Activated CD4-positive, alpha-beta memory T cell treated with anti-CD3 and anti-CD28 coated beads, Interleukin-2, amount 10 ng/mL, durations not matched to agents 7 days and 5 days (primary cell): ENCODE results near the gene NSMCE1. TPM values are rescaled to one million over a fixed set of nuclear protein-coding genes. Genes with fewer than 3 reads are reported as not detected.

Experiments used
- CTCF ChIA-PET: fragments of 350-600 bp; sonication (Branson Sonifier 250); formaldehyde crosslinking; loops from one replicate; lab custom pipeline; 2021; ENCODE audit warnings: antibody characterized with exemption, inconsistent platforms; lab: Charles Lee
- POLR2A ChIA-PET: fragments of 350-600 bp; sonication (Branson Sonifier 250); formaldehyde crosslinking; loops from one replicate; lab custom pipeline; 2021; ENCODE audit warnings: antibody characterized with exemption; lab: Charles Lee
- DNase-seq: peaks from one replicate; pipeline ENCODE4 v3.0.0-alpha.2; 2020
- H3K27ac Mint-ChIP-seq: one replicate; pipeline ENCODE4 v1.8.0; 2021; ENCODE audit warnings: mild to moderate bottlenecking, mixed read lengths
- H3K27me3 Mint-ChIP-seq: one replicate; pipeline ENCODE4 v1.8.0; 2021; ENCODE audit warnings: mixed read lengths
- H3K36me3 Mint-ChIP-seq: one replicate; pipeline ENCODE4 v1.8.0; 2021; ENCODE audit warnings: low read depth, mixed read lengths
- H3K4me1 Mint-ChIP-seq: one replicate; pipeline ENCODE4 v1.8.0; 2021; ENCODE audit warnings: mixed read lengths
- H3K4me3 Mint-ChIP-seq: one replicate; pipeline ENCODE4 v1.8.0; 2021; ENCODE audit warnings: mild to moderate bottlenecking, mixed read lengths
- H3K9me3 Mint-ChIP-seq: one replicate; pipeline ENCODE4 v1.8.0; 2021; ENCODE audit warnings: mixed read lengths
- total RNA-seq, 2 experiments: library from RNA; stranded (reverse); gene quantifications; one replicate each; pipeline ENCODE4 v1.2.3, GENCODE V29; 2021

The NSMCE1 gene
- total RNA-seq, 2 experiments from 2014 or later: 100 to 106 TPM

DNA sequence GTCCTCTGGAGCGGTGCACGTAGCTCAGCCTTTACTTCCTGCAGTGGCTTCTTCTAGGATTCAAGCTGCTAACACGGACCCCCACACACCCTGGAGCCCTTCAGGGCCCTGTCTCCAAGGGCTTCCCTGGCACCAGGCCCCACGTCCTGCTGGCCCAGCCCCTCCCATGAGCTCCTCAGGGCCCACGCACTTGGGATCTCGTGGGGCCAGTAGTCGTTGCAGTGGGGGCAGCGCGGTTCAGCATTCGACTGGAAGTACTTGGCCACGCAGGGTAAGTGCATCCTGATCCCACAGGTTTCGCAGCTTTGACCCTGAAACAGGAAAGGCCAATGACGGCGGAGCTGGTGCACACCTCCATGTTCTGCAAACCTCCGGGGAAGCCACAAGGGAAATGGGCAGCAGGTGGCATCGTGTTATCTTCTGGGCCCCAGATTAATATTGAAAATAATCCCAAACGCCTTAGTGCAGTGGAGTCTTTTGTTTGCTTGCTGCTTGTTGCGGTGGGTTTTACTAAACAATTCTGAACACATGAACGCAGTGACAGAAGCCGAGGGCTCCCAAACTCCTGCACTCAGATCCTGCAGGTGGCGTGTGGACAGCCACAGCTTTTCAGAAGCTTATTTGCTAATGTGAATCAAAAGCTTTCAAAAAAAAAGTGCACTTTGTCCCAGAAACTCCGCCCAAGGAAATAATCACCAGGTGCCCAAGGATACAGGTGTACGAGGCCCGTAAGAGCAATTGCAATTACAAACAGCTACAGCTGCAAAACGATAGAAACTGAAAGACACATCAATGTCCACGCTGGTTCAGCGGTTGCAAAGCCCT lies 42.8 kb downstream of the NSMCE1 start:
- peaks cover 37% of the 10 kb centered on the region for H3K36me3 Mint-ChIP-seq
- H3K4me1 Mint-ChIP-seq: peaks cover 41% of the 10 kb centered on the region
- ChIA-PET CTCF (interaction anchor here (1.6 to 2.5 kb wide), 5 partner anchors 8 to 142 kb away, joined by 5 to 13 read pairs (median 7); partner anchors contain the start of gene KDM8), POLR2A (interaction anchor here (1.0 to 2.1 kb wide), 10 partner anchors 9 to 142 kb away, joined by 3 to 8 read pairs (median 3); partner anchors contain the start of gene KDM8)
- peak overlapping the region; percentile 12 for H3K27ac Mint-ChIP-seq
- no peaks in the 10 kb centered on the region for H3K9me3 Mint-ChIP-seq
- H3K27me3 Mint-ChIP-seq: no peaks in the 10 kb centered on the region
- DNase-seq: no peak
- no peak overlapping the region for H3K4me3 Mint-ChIP-seq

DNA sequence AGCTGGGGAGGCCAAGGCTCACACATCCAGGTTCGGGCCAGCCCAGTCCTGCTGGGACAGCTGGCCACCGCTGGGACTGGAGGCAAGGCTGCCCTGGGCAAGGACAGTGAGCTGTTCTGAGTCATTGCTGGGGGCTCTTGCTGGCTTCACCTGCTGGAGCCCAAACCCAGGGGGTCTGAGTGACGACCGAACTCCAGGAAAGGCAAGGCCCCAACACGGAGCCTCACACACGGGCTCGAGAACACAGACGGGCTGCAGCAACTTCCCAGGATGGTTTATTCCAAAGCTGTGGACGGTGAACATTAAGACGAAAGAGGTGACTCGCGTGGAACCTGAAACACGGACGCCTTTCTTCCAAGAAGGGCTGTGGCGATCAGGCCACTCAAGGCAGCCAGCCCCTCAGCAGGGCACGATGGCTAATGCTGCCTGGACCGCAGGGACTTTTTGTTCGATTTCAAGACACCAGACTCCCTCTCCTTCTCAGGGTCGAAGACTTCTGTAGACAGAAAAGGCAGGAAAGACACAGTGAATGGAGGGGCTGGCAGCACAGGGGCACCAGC lies 43.8 kb downstream of the NSMCE1 start:
- Mint-ChIP-seq H3K4me1 (peaks cover 32% of the 10 kb centered on the region), H3K27me3 (no peaks in the 10 kb centered on the region), H3K36me3 (peaks cover 35% of the 10 kb centered on the region), H3K9me3 (no peaks in the 10 kb centered on the region), H3K4me3 (no peak overlapping the region), H3K27ac (no peak overlapping the region)
- no peak for DNase-seq
- ChIA-PET POLR2A (interaction anchor here (1.0 to 2.1 kb wide), 7 partner anchors 9 to 138 kb away, joined by 3 to 8 read pairs (median 3); partner anchors contain the start of gene KDM8), CTCF (interaction anchor here (1.6 to 2.5 kb wide), 5 partner anchors 9 to 143 kb away, joined by 5 to 13 read pairs (median 7); partner anchors contain the start of gene KDM8)

DNA sequence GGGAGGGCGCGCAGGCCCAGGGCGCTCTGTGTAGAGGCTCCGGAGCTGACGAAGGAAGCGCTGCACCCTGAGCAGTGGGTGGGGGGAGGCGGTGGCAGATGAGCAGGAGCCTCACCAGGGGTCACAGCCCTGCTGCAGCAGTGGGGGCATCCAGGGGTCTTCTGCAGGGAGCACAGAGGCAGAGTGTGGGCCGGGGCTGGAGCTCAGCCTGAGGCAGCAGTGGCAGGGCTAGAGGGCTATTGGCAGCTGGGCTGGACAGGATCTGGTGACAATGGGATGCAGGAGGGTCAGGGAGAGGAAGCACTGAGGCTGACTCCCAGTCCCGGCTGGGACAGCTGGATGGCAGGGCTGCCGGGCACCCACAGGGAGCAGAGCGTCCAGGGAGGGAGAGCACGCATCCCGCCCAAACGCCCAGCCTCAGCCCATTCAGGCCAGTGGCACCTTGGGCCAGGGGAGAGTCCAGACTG lies 44.3 kb downstream of the NSMCE1 start:
- Mint-ChIP-seq H3K36me3 (peaks cover 35% of the 10 kb centered on the region), H3K9me3 (no peaks in the 10 kb centered on the region), H3K4me1 (peaks cover 26% of the 10 kb centered on the region), H3K27me3 (no peaks in the 10 kb centered on the region), H3K27ac (no peak overlapping the region), H3K4me3 (no peak overlapping the region)
- DNase-seq: no peak
- ChIA-PET POLR2A (interaction anchor here (1.0 to 2.1 kb wide), 7 partner anchors 10 to 139 kb away, joined by 3 to 8 read pairs (median 4); partner anchors contain the start of gene KDM8), CTCF (interaction anchor here (1.8 to 2.5 kb wide), 3 partner anchors 10 to 45 kb away, joined by 7 to 13 read pairs (median 11); partner anchors contain the start of gene KDM8)

DNA sequence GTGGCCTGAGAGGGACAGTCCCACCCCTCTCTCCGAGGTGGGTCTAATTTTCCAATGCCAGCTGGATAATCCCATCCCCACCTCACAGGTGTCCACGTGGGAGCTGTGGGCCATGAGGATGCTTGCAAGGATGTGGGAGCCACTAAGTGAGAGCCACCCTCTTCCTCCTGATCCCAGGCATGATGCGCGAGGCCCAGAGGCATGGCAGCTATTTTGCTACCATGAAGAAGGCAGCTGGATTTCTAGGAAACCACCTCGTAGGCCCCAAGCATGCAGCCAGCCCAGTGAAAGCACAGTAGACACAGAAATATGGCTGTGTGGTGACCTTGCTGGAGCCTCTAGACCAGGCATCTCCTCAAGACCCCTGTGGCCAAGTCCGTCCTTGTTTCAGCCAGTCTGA lies 44.9 kb downstream of the NSMCE1 start:
- POLR2A ChIA-PET: interaction anchor here (1.0 to 2.0 kb wide), 2 partner anchors 10 to 20 kb away, joined by 4 to 5 read pairs; partner anchors contain the start of gene KDM8
- H3K4me1 Mint-ChIP-seq: peaks cover 21% of the 10 kb centered on the region
- H3K36me3 Mint-ChIP-seq: peaks cover 35% of the 10 kb centered on the region
- no peak overlapping the region for H3K4me3 Mint-ChIP-seq
- no peak for DNase-seq
- H3K9me3 Mint-ChIP-seq: no peaks in the 10 kb centered on the region
- H3K27me3 Mint-ChIP-seq: no peaks in the 10 kb centered on the region
- H3K27ac Mint-ChIP-seq: no peak overlapping the region
- CTCF ChIA-PET: interaction anchor here (2.5 kb wide), 1 partner anchor 44 kb away, joined by 11 read pairs; no protein-coding TSS in a partner anchor

DNA sequence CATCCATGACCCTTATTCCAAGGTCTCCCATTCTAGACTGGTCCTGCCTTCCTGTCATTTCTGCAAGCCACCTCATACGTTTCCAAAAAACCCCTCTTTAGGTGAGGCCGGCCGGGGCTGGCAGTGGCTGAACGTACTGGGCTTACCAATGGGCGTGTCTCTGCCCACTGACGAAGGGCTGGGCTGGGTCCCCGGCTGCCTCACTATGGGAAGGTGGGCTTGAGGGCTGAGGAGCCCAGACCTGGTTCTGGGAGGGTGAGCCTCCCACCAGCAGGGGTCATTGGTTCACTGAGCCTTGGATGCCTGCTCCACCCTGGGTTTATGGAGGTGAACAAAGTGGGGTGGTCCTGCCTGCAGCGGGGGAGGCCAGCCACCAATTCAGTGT lies 45.4 kb downstream of the NSMCE1 start:
- Mint-ChIP-seq H3K4me1 (peaks cover 21% of the 10 kb centered on the region), H3K27me3 (no peaks in the 10 kb centered on the region), H3K4me3 (no peak overlapping the region), H3K27ac (no peak overlapping the region), H3K9me3 (no peaks in the 10 kb centered on the region), H3K36me3 (peaks cover 37% of the 10 kb centered on the region)
- POLR2A ChIA-PET: interaction anchor here (0.8 to 2.0 kb wide), 3 partner anchors 11 to 93 kb away, joined by 3 to 5 read pairs (median 4); partner anchors contain the start of gene KDM8
- CTCF ChIA-PET: interaction anchor here (2.6 kb wide), 1 partner anchor 44 kb away, joined by 14 read pairs; no protein-coding TSS in a partner anchor
- DNase-seq: no peak

DNA sequence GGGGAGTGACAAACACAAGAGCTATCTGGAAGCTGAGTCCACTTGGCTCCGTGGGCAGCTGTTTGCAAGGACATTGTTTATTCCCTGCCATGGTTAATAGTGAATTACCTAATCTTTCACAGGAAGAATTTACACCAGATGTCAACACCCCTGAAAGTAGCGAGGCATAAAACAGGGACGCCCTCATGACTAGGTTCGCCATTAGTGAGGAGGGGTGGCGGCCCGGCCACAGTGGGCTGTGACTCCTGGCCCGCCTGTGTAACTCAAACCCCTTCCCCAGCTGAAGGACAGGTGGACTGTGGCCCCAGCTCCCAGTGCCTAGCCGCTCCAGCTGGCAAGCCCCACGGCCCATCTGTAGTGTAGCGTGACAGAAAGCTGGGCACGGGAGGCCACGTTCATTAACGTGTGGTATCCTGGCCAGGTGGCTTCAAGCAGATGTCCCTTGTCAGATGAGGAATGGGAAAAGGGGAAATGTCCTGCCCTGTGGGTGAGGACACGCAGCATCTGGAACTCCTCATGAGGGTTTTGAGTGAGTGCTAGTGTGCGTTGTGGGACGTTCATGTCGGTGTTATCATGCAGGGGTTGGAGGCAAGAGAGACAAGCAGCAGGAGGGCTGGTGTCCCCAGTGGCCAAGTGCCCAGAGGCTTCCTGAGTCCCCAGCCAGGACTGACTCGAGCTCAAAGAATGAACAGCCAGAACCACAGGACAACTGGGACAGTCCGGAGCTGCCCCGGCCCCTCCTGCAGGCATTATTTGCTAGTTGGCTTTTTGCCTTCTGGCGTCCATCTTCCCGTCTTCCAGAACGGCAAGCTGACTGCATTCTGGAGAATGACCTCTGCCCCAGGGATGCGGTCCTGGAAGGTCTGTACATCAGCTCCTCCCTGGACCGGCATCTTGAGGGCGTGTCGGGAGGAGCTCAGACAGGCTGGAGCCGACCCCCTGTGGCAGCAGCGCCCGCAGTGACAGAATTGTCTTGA lies 46.0 kb downstream of the NSMCE1 start:
- peaks cover 37% of the 10 kb centered on the region for H3K36me3 Mint-ChIP-seq
- H3K27me3 Mint-ChIP-seq: no peaks in the 10 kb centered on the region
- ChIA-PET CTCF (interaction anchor here (1.2 to 2.6 kb wide), 3 partner anchors 8 to 96 kb away, joined by 3 to 14 read pairs (median 4); no protein-coding TSS in a partner anchor), POLR2A (interaction anchor here (0.8 to 2.9 kb wide), 11 partner anchors 8 to 95 kb away, joined by 3 to 14 read pairs (median 3); partner anchors contain the start of gene KDM8)
- DNase-seq: no peak
- H3K4me1 Mint-ChIP-seq: peaks cover 21% of the 10 kb centered on the region
- no peak overlapping the region for H3K27ac Mint-ChIP-seq
- H3K9me3 Mint-ChIP-seq: no peaks in the 10 kb centered on the region
- H3K4me3 Mint-ChIP-seq: no peak overlapping the region

DNA sequence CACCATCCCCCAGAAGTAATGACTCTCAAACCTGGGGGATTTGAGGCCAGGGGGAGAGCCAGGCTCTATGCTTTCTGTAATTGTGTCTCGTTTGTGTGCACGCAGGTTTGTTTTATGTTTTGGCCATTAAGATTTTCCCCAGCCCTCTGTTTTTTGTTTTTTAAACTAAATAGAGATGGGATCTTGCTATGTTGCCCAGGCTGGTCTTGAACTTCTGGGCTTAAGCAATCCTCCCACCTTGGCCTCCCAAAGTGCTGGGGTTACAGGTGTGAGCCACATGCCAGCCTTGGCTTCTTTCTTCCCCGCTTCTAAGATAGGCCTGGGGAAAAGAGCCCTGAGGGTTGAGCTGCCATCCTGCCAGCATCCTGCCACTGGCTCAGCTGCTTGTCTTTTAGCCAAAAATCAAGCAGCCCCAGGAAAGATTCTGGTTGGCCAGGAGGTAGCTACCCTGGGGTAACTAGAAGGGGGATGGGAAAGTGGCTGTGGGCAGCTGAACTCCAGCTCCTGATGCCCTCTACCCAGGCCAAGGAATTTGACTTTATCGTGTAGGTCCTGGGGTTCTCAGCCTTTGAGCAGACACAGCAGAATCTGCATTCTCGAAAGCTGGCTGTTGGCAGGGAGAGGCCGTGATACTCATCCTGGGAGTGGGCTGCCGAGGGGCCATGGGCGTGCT lies 46.9 kb downstream of the NSMCE1 start:
- H3K4me1 Mint-ChIP-seq: peaks cover 14% of the 10 kb centered on the region

DNA sequence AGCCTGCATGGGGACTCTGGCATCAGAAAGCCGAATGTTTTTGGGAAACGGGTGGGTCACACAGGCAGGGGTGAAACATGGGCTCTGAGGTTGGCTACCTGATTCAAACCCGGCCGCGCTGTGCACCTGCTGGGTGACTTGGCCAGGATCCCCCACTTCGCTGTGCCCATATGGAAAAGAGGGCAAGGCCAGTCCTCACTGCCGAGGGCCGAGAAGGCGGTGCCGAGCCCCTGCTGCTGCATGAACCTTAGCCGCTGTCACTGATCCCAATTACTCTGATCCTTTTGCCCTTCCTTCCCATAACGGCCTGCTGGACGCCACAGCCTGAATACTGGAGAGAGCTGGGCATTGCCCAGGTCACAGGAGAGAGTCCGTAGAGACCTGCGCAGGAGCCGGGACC lies 47.6 kb downstream of the NSMCE1 start:
- ChIA-PET POLR2A (interaction anchor here (1.6 to 2.9 kb wide), 3 partner anchors 9 to 96 kb away, joined by 4 to 14 read pairs (median 4); no protein-coding TSS in a partner anchor), CTCF (interaction anchor here (1.0 to 2.6 kb wide), 3 partner anchors 14 to 186 kb away, joined by 3 to 14 read pairs (median 3); no protein-coding TSS in a partner anchor)

More for the DNA sequence above, 46.9 kb downstream of the NSMCE1 start:
- H3K27ac Mint-ChIP-seq: no peak overlapping the region
- H3K27me3 Mint-ChIP-seq: no peaks in the 10 kb centered on the region
- H3K4me3 Mint-ChIP-seq: no peak overlapping the region
- POLR2A ChIA-PET: interaction anchor here (0.8 to 2.9 kb wide), 9 partner anchors 8 to 95 kb away, joined by 3 to 14 read pairs (median 3); partner anchors contain the start of gene KDM8
- peaks cover 31% of the 10 kb centered on the region for H3K36me3 Mint-ChIP-seq
- CTCF ChIA-PET: interaction anchor here (1.0 to 2.6 kb wide), 5 partner anchors 9 to 185 kb away, joined by 3 to 14 read pairs (median 3); no protein-coding TSS in a partner anchor
- no peaks in the 10 kb centered on the region for H3K9me3 Mint-ChIP-seq
- DNase-seq: no peak

DNA sequence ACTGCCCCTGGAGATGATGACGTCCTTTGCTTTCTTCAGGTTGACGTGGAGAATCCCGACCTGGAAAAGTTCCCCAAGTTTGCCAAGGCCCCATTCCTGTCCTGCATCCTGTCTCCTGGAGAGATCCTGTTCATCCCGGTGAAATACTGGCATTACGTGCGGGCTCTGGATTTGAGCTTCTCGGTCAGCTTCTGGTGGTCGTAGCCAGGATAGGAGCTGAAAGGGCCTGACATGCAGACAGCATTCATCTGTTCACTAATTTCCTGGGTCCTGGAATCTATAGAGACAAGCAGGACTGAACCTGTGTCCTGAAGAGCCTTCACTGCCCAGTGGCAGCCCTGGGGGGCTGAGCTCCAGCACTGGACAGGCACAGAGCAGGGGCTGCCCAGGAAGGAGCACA lies 48.0 kb downstream of the NSMCE1 start:
- Mint-ChIP-seq H3K36me3 (peaks cover 26% of the 10 kb centered on the region), H3K27me3 (no peaks in the 10 kb centered on the region), H3K27ac (no peak overlapping the region), H3K4me1 (peaks cover 4% of the 10 kb centered on the region), H3K9me3 (no peaks in the 10 kb centered on the region), H3K4me3 (no peak overlapping the region)
- ChIA-PET CTCF (interaction anchor here (1.0 to 2.6 kb wide), 2 partner anchors 41 to 186 kb away, joined by 3 to 14 read pairs; no protein-coding TSS in a partner anchor), POLR2A (interaction anchor here (1.6 to 2.9 kb wide), 2 partner anchors 10 to 13 kb away, joined by 4 to 14 read pairs; no protein-coding TSS in a partner anchor)
- no peak for DNase-seq

More for the DNA sequence above, 47.6 kb downstream of the NSMCE1 start:
- no peak overlapping the region for H3K27ac Mint-ChIP-seq
- peaks cover 9% of the 10 kb centered on the region for H3K4me1 Mint-ChIP-seq
- peaks cover 26% of the 10 kb centered on the region for H3K36me3 Mint-ChIP-seq
- no peak overlapping the region for H3K4me3 Mint-ChIP-seq
- H3K9me3 Mint-ChIP-seq: no peaks in the 10 kb centered on the region
- DNase-seq: no peak
- H3K27me3 Mint-ChIP-seq: no peaks in the 10 kb centered on the region

DNA sequence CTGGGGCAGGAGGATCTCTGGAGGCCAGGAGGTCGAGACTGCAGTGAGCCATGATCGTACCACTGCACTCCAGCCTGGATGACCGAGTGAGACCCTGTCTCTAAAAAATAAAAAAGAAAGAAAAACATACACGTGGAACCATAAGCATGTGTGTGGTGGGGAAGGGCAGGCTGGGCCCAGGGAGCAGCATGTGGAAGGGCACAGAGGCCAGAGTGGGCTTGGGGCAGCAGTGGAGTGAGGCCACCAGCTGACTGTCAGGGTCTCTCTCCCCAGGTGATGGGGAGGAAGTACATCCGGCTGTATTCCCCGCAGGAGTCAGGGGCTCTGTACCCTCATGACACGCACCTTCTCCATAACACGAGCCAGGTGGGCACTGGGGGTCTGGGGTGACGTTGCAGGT lies 48.5 kb downstream of the NSMCE1 start:
- Mint-ChIP-seq H3K27ac (no peak overlapping the region), H3K4me3 (no peak overlapping the region), H3K36me3 (peaks cover 25% of the 10 kb centered on the region), H3K9me3 (no peaks in the 10 kb centered on the region), H3K4me1 (peaks cover 4% of the 10 kb centered on the region), H3K27me3 (no peaks in the 10 kb centered on the region)
- CTCF ChIA-PET: no interaction called here
- no peak for DNase-seq
- POLR2A ChIA-PET: interaction anchor here (1.6 to 2.9 kb wide), 2 partner anchors 10 to 13 kb away, joined by 4 to 14 read pairs; no protein-coding TSS in a partner anchor

DNA sequence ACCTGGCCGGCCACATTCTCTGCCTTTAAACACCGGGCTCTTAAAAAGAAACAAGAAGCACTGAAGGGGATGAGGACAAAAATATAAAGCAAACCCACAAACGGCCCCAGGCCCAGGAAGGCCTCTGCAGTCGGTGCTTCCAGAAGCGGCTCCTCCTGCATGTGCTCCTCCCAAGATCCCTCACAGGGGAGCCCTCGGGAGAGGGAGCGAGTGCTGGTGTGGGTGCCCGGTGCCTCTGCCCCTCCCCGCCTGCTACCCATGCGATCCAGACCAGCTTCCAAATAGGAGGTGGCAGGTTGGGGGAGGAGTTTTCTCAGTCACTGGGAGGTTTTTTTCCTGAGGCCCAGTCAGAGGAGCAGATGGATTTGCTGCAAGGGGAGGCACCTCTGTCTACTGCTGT lies 49.4 kb downstream of the NSMCE1 start:
- CTCF ChIA-PET: no interaction called here
- no peaks in the 10 kb centered on the region for H3K9me3 Mint-ChIP-seq
- peaks cover 26% of the 10 kb centered on the region for H3K36me3 Mint-ChIP-seq
- no peaks in the 10 kb centered on the region for H3K27me3 Mint-ChIP-seq
- POLR2A ChIA-PET: interaction anchor here (0.7 to 2.5 kb wide), 2 partner anchors 11 to 16 kb away, joined by 3 to 6 read pairs; partner anchors contain the start of gene KDM8
- H3K4me3 Mint-ChIP-seq: no peak overlapping the region
- H3K4me1 Mint-ChIP-seq: peaks cover 3% of the 10 kb centered on the region
- DNase-seq: no peak
- no peak overlapping the region for H3K27ac Mint-ChIP-seq
